Left ventricle myocardium inferior (tissue), 1 donor: ENCODE measurements around the gene FLII. TPM values are rescaled to one million over a fixed set of nuclear protein-coding genes. Genes with fewer than 3 reads are reported as not detected.

Source experiments
- DNase-seq: peaks from one replicate; pipeline ENCODE4 v3.0.0-alpha.2; 2020
- H3K27ac ChIP-seq: fragments of 200-600 bp; replicated peaks from 2 replicates; pipeline ENCODE4 v1.8.0; 2021
- H3K27me3 ChIP-seq: fragments of 200-600 bp; 2 replicates; pipeline ENCODE4 v1.8.0; 2021; ENCODE audit warnings: low read depth
- H3K36me3 ChIP-seq: fragments of 200-600 bp; 2 replicates; pipeline ENCODE4 v1.8.0; 2021
- H3K4me1 ChIP-seq: fragments of 200-600 bp; 2 replicates; pipeline ENCODE4 v1.8.0; 2021
- H3K4me3 ChIP-seq: fragments of 200-600 bp; 2 replicates; pipeline ENCODE4 v1.8.0; 2021; ENCODE audit warnings: mild to moderate bottlenecking, moderate library complexity
- H3K9me3 ChIP-seq: fragments of 200-600 bp; replicated peaks from 2 replicates; pipeline ENCODE4 v1.8.0; 2021
- CTCF ChIP-seq: fragments of 200-600 bp; IDR thresholded peaks from 2 replicates; pipeline ENCODE4 v1.8.0; 2021; ENCODE audit warnings: antibody characterized with exemption, mild to moderate bottlenecking, borderline replicate concordance
- intact Hi-C: fragments of 100-400 bp; cut with micrococcal nuclease; formaldehyde crosslinking; loops from one replicate; pipeline ENCODE4 v1.11.0; 2022
- total RNA-seq: library from RNA; stranded (reverse); fragmentation: NEBNext Ultra II Directional; extraction: Animal tissue kit (Norgen Biotek cat#: 25700); gene quantifications from one replicate; pipeline ENCODE4 v1.2.1, GENCODE V29; 2021
- donor health status: DM: no; HTN: yes; CAD: no; lungs with severe emphysema.

FLII gene
- total RNA-seq, 1 donor from 2014 or later, result 257 TPM

GRCh38 chr17:18250259-18250658 lies 8.3 kb downstream of the FLII start:
- Histone ChIP-seq H3K4me1 (peaks cover 29% of the 10 kb centered on the region), H3K27ac (no peak overlapping the region), H3K4me3 (no peak overlapping the region), H3K36me3 (peaks cover 99% of the 10 kb centered on the region), H3K9me3 (no peaks in the 10 kb centered on the region), H3K27me3 (no peaks in the 10 kb centered on the region)
- intact Hi-C loops, result no loop called here
- DNase-seq, result no peak
- no peak for TF ChIP-seq CTCF

GRCh38 chr17:18248811-18249210 lies 9.7 kb downstream of the FLII start:
- Histone ChIP-seq H3K36me3 (peaks cover 97% of the 10 kb centered on the region), H3K9me3 (no peaks in the 10 kb centered on the region), H3K4me1 (peaks cover 29% of the 10 kb centered on the region), H3K27me3 (no peaks in the 10 kb centered on the region), H3K4me3 (peak overlapping the region; percentile 11), H3K27ac (peak overlapping the region; percentile 87)
- TF ChIP-seq CTCF, result no peak
- intact Hi-C loops, result no loop called here
- no peak for DNase-seq

- Histone ChIP-seq H3K4me3 (no peak overlapping the region), H3K9me3 (no peaks in the 10 kb centered on the region), H3K27me3 (no peaks in the 10 kb centered on the region), H3K4me1 (peaks cover 29% of the 10 kb centered on the region), H3K27ac (peak overlapping the region; percentile 87), H3K36me3 (peaks cover 97% of the 10 kb centered on the region)
- intact Hi-C loops, result no loop called here
- peak; percentile 72 for TF ChIP-seq CTCF
- peak; percentile 53 for DNase-seq
Observed at GRCh38 chr17:18248300-18248731, 10.2 kb downstream of the FLII start.

GRCh38 chr17:18247613-18248001 lies 10.9 kb downstream of the FLII start:
- Histone ChIP-seq H3K9me3 (no peaks in the 10 kb centered on the region), H3K4me3 (no peak overlapping the region), H3K27me3 (no peaks in the 10 kb centered on the region), H3K4me1 (peaks cover 29% of the 10 kb centered on the region), H3K36me3 (peaks cover 94% of the 10 kb centered on the region), H3K27ac (peak overlapping the region; percentile 87)
- intact Hi-C loops, result no loop called here
- DNase-seq, result peak; percentile 48
- TF ChIP-seq CTCF, result no peak

GRCh38 chr17:18246880-18247612 lies 11.5 kb downstream of the FLII start:
- peak overlapping the region; percentile 14 for H3K4me3 ChIP-seq
- no peaks in the 10 kb centered on the region for H3K9me3 ChIP-seq
- DNase-seq, result peak; percentile 58
- no peak for TF ChIP-seq CTCF
- H3K27me3 ChIP-seq, result no peaks in the 10 kb centered on the region
- peaks cover 94% of the 10 kb centered on the region for H3K36me3 ChIP-seq
- H3K4me1 ChIP-seq, result peaks cover 29% of the 10 kb centered on the region
- H3K27ac ChIP-seq, result peak overlapping the region; percentile 87
- intact Hi-C loops, result no loop called here
